Neural cell (in vitro differentiated cells): ENCODE results near the gene PRDX3. TPM values are rescaled to one million over a fixed set of nuclear protein-coding genes. Genes with fewer than 3 reads are reported as not detected.

Experiments
- H2AFZ ChIP-seq: fragments of 200-600, 300-800 bp; sonication (generic), shearing (Covaris generic); 2 replicates; pipeline ENCODE4 v1.6.0; 2014; ENCODE audit warnings: low read depth, mild to moderate bottlenecking, antibody characterized with exemption, low read length, moderate library complexity
- H3F3A ChIP-seq: fragments of 200-600 bp; shearing (Covaris generic); 2 replicates; pipeline ENCODE4 v1.6.1; 2016; ENCODE audit warnings: mild to moderate bottlenecking, moderate library complexity, mixed read lengths, antibody characterized with exemption, low read length; ENCODE audit not compliant: insufficient read depth, poor library complexity, severe bottlenecking
- H3K27ac ChIP-seq: fragments of 200-600, 300-800 bp; sonication (generic), shearing (Covaris generic); 2 replicates; pipeline ENCODE4 v1.5.1; 2014; ENCODE audit warnings: mild to moderate bottlenecking, low read length, moderate library complexity
- H3K27me3 ChIP-seq: fragments of 300-800, 200-600 bp; sonication (generic), shearing (Covaris generic); 2 replicates; pipeline ENCODE4 v1.6.0; 2014; ENCODE audit warnings: mild to moderate bottlenecking, low read depth, low read length, moderate library complexity; ENCODE audit not compliant: insufficient read depth
- H3K36me3 ChIP-seq: fragments of 300-800, 200-600 bp; sonication (generic), shearing (Covaris generic); 2 replicates; pipeline ENCODE4 v1.5.1; 2014; ENCODE audit warnings: mild to moderate bottlenecking, antibody characterized with exemption, low read length, moderate library complexity; ENCODE audit not compliant: insufficient read depth
- H3K4me2 ChIP-seq: fragments of 300-800, 200-600 bp; sonication (generic), shearing (Covaris generic); 2 replicates; pipeline ENCODE4 v1.6.0; 2014; ENCODE audit warnings: mild to moderate bottlenecking, low read length
- H3K4me3 ChIP-seq: fragments of 300-800, 200-600 bp; sonication (generic), shearing (Covaris generic); 2 replicates; pipeline ENCODE4 v1.5.1; 2014; ENCODE audit warnings: mild to moderate bottlenecking, low read length, moderate library complexity
- H3K79me2 ChIP-seq: fragments of 200-600 bp; shearing (Covaris generic); replicated peaks from 2 replicates; pipeline ENCODE4 v1.6.0; 2014; ENCODE audit warnings: mild to moderate bottlenecking, low read length, moderate library complexity; ENCODE audit not compliant: insufficient read depth
- H3K9ac ChIP-seq: fragments of 300-800, 200-600 bp; sonication (generic), shearing (Covaris generic); 2 replicates; pipeline ENCODE4 v1.6.1; 2016; ENCODE audit warnings: mild to moderate bottlenecking, low read length, mixed read lengths
- H3K9me2 ChIP-seq: fragments of 200-600 bp; shearing (Covaris generic); 2 replicates; pipeline ENCODE4 v1.6.1; 2016; ENCODE audit warnings: mild to moderate bottlenecking, low read length, mixed read lengths; ENCODE audit not compliant: insufficient read depth
- H3K9me3 ChIP-seq: fragments of 200-600, 300-800 bp; sonication (generic), shearing (Covaris generic); 2 replicates; pipeline ENCODE4 v1.6.1; 2016; ENCODE audit warnings: mild to moderate bottlenecking, mixed run types, low read length, moderate library complexity, mixed read lengths
- H4K20me1 ChIP-seq: fragments of 200-600 bp; shearing (Covaris generic); 2 replicates; pipeline ENCODE4 v1.6.1; 2016; ENCODE audit warnings: mild to moderate bottlenecking, mixed run types; ENCODE audit not compliant: insufficient read depth
- EP300 ChIP-seq: fragments of 450-650 bp; conservative IDR thresholded peaks from 2 replicates; pipeline ENCODE4 v1.6.1; 2014; ENCODE audit warnings: antibody characterized with exemption, mild to moderate bottlenecking, moderate library complexity; ENCODE audit not compliant: poor library complexity, severe bottlenecking
- EZH2 ChIP-seq: fragments of 200-600, 300-800 bp; shearing (Covaris generic), sonication (generic); IDR thresholded peaks from 2 replicates; pipeline ENCODE4 v1.6.1; 2014; ENCODE audit warnings: antibody characterized with exemption, low read length, borderline replicate concordance, mild to moderate bottlenecking; ENCODE audit not compliant: insufficient read depth, poor library complexity, severe bottlenecking
- MXI1 ChIP-seq: fragments of 450-650 bp; conservative IDR thresholded peaks from 2 replicates; pipeline ENCODE4 v1.6.1; 2014; ENCODE audit warnings: antibody characterized with exemption, mild to moderate bottlenecking; ENCODE audit not compliant: poor library complexity, severe bottlenecking
- POLR2AphosphoS5 ChIP-seq: IDR thresholded peaks from 2 replicates; pipeline ENCODE4 v1.6.1; 2012
- RAD21 ChIP-seq: fragments of 450-650 bp; conservative IDR thresholded peaks from 2 replicates; pipeline ENCODE4 v1.6.1; 2014; ENCODE audit warnings: antibody characterized with exemption, mild to moderate bottlenecking, moderate library complexity
- SMC3 ChIP-seq: fragments of 450-650 bp; conservative IDR thresholded peaks from 2 replicates; pipeline ENCODE4 v1.6.1; 2014; ENCODE audit warnings: antibody characterized with exemption, mild to moderate bottlenecking, moderate library complexity; ENCODE audit not compliant: poor library complexity
- TAF1 ChIP-seq: IDR thresholded peaks from 2 replicates; pipeline ENCODE4 v1.6.1; 2012; ENCODE audit warnings: low read depth
- polyA plus RNA-seq: library from polyadenylated mRNA; depleted of rRNA; stranded (reverse); fragments of >200 nt; gene quantifications from 2 replicates; pipeline ENCODE4 v1.2.3, GENCODE V29; 2014
- TF ChIP-seq, protein P1 (sequence below): fragments of 450-650 bp; IDR thresholded peaks from 2 replicates; pipeline ENCODE4 v1.5.1; 2014; ENCODE audit warnings: antibody characterized with exemption, mild to moderate bottlenecking, moderate library complexity; ENCODE audit not compliant: poor library complexity, severe bottlenecking
- TF ChIP-seq, protein P2 (sequence below): IDR thresholded peaks from 2 replicates; pipeline ENCODE4 v1.6.1; 2012; ENCODE audit warnings: borderline replicate concordance

The PRDX3 gene
- polyA plus RNA-seq, 1 donor from 2014 or later: 258 TPM

DNA sequence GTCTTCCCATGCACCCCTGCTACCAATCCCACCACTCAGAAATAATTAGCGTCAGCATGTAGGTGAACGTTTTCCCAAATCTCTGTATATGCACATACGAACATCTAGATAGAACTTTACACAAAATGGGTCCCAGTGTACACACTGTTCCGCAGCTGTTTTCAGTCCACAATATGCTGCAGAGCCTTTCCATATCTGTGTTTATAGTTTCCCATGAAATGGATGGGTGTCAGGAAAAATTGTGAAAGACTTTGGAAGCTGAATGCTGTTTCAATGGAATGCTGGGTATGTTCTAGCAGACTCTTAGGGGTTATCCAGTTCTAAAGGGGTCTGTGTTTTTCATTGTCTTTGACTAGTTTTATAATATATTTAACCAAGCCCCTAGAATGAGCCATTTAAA is 42.6 kb upstream of the PRDX3 start:
- Histone ChIP-seq H2AFZ (no peak overlapping the region), H3K27ac (peak overlapping the region; percentile 7), H3K9me2 (no peaks in the 10 kb centered on the region), H3F3A (no peaks in the 10 kb centered on the region), H3K79me2 (peaks cover 4% of the 10 kb centered on the region), H4K20me1 (no peaks in the 10 kb centered on the region), H3K27me3 (no peaks in the 10 kb centered on the region), H3K9me3 (no peaks in the 10 kb centered on the region), H3K4me2 (no peak overlapping the region), H3K9ac (no peak overlapping the region), H3K36me3 (no peaks in the 10 kb centered on the region), H3K4me3 (no peak overlapping the region)
- TF ChIP-seq EP300: no peak
- TF ChIP-seq, protein P1, sequence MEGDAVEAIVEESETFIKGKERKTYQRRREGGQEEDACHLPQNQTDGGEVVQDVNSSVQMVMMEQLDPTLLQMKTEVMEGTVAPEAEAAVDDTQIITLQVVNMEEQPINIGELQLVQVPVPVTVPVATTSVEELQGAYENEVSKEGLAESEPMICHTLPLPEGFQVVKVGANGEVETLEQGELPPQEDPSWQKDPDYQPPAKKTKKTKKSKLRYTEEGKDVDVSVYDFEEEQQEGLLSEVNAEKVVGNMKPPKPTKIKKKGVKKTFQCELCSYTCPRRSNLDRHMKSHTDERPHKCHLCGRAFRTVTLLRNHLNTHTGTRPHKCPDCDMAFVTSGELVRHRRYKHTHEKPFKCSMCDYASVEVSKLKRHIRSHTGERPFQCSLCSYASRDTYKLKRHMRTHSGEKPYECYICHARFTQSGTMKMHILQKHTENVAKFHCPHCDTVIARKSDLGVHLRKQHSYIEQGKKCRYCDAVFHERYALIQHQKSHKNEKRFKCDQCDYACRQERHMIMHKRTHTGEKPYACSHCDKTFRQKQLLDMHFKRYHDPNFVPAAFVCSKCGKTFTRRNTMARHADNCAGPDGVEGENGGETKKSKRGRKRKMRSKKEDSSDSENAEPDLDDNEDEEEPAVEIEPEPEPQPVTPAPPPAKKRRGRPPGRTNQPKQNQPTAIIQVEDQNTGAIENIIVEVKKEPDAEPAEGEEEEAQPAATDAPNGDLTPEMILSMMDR: no peak
- TF ChIP-seq TAF1: no peak
- TF ChIP-seq EZH2: no peak
- TF ChIP-seq RAD21: no peak
- no peak for TF ChIP-seq MXI1
- no peak for TF ChIP-seq SMC3
- TF ChIP-seq POLR2AphosphoS5: no peak
- TF ChIP-seq, protein P2, sequence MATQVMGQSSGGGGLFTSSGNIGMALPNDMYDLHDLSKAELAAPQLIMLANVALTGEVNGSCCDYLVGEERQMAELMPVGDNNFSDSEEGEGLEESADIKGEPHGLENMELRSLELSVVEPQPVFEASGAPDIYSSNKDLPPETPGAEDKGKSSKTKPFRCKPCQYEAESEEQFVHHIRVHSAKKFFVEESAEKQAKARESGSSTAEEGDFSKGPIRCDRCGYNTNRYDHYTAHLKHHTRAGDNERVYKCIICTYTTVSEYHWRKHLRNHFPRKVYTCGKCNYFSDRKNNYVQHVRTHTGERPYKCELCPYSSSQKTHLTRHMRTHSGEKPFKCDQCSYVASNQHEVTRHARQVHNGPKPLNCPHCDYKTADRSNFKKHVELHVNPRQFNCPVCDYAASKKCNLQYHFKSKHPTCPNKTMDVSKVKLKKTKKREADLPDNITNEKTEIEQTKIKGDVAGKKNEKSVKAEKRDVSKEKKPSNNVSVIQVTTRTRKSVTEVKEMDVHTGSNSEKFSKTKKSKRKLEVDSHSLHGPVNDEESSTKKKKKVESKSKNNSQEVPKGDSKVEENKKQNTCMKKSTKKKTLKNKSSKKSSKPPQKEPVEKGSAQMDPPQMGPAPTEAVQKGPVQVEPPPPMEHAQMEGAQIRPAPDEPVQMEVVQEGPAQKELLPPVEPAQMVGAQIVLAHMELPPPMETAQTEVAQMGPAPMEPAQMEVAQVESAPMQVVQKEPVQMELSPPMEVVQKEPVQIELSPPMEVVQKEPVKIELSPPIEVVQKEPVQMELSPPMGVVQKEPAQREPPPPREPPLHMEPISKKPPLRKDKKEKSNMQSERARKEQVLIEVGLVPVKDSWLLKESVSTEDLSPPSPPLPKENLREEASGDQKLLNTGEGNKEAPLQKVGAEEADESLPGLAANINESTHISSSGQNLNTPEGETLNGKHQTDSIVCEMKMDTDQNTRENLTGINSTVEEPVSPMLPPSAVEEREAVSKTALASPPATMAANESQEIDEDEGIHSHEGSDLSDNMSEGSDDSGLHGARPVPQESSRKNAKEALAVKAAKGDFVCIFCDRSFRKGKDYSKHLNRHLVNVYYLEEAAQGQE: no peak

DNA sequence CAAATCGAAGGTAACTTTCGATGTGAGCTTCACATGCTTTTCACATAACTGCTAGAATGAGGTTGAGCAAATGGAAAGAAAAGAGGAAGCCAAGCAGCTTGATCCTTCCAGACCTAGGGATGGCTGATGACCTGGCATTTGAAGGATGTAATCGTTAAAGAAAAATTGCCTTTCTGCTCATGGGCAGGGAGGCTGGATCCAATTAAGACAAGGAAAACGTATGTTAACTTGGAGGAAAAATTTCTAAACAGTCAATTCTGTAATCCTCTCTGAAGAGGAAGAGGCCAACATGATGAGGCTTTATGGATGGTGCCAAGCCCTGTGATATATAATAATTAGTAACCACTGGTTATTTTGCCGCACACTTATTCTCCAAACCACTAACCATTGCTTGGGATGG is 41.3 kb upstream of the PRDX3 start:
- TF ChIP-seq SMC3 (no peak), MXI1 (no peak), RAD21 (no peak), TAF1 (no peak), EZH2 (no peak), EP300 (no peak), POLR2AphosphoS5 (no peak)
- TF ChIP-seq, protein P1: no peak
- TF ChIP-seq, protein P2: no peak
- Histone ChIP-seq H2AFZ (no peak overlapping the region), H3K27ac (no peak overlapping the region), H3K36me3 (no peaks in the 10 kb centered on the region), H3K9me2 (no peaks in the 10 kb centered on the region), H3F3A (no peaks in the 10 kb centered on the region), H3K79me2 (peaks cover 4% of the 10 kb centered on the region), H3K27me3 (no peaks in the 10 kb centered on the region), H3K9ac (no peak overlapping the region), H4K20me1 (no peaks in the 10 kb centered on the region), H3K4me2 (no peak overlapping the region), H3K9me3 (no peaks in the 10 kb centered on the region), H3K4me3 (no peak overlapping the region)
